ENCODE results near the gene AHCYL2.
A peak's percentile ranks its signal among the peaks of the same experiment; 100 is the strongest.

DNA sequence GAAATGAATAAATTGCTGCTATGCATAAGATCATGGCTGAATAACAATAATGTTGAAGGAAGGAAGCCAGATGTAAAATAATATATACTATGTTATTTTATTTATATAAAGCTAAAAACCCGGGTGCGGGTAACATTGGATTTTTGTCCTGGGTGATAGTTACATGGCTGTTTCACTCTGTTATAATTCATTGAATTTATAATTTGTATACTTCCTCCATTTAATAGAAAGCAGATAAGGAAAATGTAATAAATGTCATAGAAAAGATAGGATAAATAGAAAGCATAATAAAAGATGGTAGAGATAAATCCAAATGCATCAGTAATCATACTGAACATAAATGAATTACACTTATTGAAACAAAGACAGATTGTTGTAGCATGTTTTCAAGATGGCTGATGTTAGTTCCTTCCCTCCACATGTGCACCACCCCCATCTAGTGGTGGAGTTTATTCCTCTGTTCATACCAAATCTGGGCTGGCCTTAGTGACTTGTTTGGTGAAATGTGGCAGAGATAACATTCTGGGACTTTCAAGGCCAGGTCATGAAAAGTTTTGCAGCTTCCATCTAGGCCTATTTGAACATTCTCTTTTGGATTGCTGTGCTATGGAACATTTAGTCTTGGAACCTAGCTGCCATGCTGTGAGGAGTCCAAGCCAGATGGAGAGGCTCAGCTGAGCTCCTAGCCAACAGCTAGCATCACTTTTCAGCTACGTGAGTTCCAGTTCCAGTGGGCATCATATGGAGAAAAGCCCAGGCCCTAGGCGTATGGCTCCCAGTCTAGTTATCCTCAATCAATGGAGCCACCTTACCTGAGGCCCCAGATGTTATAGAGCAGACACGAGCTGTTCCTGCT is 46.9 kb downstream of the AHCYL2 start:
- TF ChIP-seq, protein P1, sequence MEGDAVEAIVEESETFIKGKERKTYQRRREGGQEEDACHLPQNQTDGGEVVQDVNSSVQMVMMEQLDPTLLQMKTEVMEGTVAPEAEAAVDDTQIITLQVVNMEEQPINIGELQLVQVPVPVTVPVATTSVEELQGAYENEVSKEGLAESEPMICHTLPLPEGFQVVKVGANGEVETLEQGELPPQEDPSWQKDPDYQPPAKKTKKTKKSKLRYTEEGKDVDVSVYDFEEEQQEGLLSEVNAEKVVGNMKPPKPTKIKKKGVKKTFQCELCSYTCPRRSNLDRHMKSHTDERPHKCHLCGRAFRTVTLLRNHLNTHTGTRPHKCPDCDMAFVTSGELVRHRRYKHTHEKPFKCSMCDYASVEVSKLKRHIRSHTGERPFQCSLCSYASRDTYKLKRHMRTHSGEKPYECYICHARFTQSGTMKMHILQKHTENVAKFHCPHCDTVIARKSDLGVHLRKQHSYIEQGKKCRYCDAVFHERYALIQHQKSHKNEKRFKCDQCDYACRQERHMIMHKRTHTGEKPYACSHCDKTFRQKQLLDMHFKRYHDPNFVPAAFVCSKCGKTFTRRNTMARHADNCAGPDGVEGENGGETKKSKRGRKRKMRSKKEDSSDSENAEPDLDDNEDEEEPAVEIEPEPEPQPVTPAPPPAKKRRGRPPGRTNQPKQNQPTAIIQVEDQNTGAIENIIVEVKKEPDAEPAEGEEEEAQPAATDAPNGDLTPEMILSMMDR (IDR thresholded peaks at IDR 0.05): peak; percentile 66
- TF ChIP-seq EZH2 (IDR thresholded peaks at IDR 0.05) (no peak), EZH2phosphoT487 (IDR thresholded peaks at IDR 0.05) (no peak)
